Activated CD4-positive, alpha-beta T cell treated with anti-CD3 and anti-CD28 coated beads for 24 hours (primary cell): ENCODE data around the gene DDX46.
"Not testable (repeated sequence)": the region's sequence is repeated elsewhere in the genome, so short reads cannot be mapped to it uniquely, and the experiment has no call there.

ENCODE experiments used
- DNase-seq, 2 donors: peaks; one replicate each; pipeline ENCODE4 v3.0.0-alpha.2; 2020; ENCODE audit warnings: low read depth in 2 of 2

Gene DDX46

DNA sequence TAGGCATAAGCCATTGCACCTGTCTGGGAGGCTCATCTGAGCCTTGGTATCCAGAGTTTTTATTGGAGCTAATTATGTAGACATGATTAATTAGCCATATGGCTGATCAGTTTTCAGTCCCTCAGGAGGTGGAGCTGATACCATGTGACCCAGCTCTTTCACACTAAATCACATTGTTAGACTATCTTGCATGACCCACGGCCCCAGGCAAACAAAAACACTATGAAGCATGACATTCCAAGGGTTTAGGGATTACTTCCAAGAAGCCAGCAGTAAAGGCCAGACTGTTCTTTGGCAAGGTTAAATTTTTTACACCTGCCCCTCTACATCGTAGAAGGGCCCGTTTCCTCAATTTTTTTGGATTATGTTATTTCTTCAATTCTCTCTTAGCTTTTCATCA, 82.2 kb downstream of the DDX46 start:
- no peak for DNase-seq

DNA sequence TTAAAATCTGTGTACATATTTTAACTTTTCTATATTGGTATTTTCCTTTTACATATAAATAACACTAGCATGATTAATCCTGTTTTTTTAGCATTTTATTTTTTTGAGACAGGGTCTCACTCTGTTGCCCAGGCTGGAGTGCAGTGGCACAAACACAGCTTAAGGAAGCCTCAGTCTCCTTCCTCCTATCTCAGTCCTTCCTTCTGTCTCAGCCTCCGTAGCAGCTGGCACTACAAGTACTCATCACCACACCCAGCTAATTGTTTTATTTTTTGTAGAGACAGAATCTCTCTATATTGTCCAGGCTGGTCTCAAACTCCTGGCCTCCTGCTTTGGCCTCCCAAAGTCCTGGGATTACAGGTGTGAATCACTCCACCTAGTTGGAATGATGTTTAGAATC, 85.7 kb downstream of the DDX46 start:
- no peak for DNase-seq

DNA sequence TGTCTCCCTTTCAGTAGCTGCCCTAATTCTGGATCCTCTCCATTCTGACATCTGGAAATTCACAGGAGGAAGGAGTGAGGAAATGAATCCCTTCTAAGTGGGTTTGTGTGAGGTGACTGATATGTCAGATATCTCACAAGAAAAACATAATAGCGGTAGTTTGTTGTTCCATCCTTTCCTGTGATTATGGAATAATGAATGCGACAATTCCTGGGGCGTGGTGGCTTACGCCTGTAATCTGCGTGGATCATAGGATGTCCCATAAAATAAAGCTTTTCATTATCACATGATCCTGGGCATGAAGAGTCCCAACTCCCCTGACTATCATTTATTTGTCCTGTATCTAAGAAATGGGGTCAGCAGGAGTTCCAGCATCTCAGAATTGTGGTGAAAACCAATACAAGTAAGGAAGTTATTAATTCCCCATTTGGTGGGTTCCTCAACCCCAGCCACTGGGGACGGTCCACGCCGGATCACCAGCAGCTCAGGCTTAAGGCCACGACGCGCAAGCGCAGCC, 86.8 kb downstream of the DDX46 start:
- no peak for DNase-seq

DNA sequence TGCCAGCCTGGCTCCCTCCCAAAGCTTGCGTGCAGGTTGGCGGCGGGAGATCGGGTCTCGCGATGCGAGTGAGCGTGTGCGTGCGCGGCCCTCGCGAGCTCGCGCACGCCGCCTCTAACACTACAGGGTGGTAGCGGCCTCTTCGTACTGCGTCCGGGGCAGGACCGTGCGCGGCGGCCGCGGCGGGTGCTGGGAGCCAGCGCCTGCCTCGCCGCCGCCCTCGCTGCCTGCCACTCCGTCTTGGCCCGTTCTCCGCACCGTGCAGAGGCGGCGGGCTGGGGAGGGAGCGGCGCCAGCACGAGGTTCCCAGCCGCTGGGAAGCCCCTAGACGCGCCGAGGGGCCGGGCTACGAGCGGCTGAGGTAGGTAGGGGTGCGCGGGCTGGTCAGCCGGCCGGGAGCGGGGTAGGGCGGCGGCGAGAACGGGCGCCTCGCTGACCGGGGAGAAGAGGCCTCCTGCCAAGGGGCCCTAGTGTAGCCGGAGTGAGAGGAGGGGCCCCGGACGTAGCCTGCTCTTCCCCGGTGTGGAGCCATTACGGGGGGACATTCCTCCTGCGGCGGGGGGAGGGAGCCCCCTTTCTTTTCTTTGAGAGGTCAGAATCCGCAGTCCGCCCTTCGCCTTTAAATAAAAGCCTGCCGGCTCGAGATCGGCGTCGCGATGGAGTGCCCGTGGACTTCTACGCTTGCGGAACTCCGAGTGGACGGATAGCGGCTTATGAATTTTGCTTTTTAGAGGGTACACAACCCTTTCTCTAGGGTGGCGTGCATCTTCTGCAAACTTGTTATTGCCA, 87.5 kb downstream of the DDX46 start, which contains the start of gene C5orf24:
TSS of gene C5orf24 (plus strand) at position 117 of the 789 bp plus-strand sequence. CDS start 8,933 bp downstream, outside the sequence.
- peak; percentile 83 to 84 for DNase-seq

DNA sequence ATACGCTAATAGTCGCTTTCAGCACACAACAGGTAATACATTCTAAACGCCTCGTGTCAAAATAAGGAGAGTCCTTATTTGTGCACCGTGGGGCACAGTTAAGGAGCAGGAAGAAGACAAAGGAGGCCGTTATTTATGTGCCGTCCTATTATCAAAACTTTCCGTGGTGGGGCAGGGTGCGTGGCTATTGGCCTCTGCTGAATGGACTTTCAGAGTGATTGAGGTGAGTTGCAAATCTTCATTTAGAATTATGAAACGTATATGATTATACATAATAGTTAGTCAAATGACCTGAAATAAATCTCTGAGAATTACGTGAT, 88.0 kb downstream of the DDX46 start:
- peak in 1 of 2 donors; percentile 18 for DNase-seq

DNA sequence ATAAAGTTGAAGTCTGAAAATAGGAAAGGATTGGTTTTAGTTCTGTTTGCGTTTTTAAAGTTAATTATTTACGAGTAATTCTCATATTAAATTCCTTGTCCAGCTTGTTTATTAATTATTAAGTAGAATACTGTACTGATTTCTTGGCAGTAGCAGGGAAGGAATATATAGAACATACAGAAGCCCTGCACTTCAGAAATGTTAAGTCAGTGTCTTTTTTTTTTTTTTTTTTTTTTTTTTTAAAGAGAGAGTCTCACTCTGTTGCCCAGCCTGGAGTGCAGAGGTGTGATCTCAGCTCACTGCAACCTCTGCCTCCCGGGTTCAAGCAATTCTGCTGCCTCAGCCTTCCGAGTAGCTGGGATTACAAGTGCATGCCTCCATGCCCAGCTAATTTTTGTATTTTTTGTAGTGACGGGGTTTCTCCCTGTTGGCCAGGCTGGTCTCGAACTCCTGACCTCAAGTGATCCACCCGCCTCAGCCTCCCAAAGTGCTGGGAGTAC, 90.9 kb downstream of the DDX46 start:
- DNase-seq, result not testable (repeated sequence)

GRCh38 chr5:134851307-134851923, 92.8 kb downstream of the DDX46 start:
- DNase-seq, result no peak

DNA sequence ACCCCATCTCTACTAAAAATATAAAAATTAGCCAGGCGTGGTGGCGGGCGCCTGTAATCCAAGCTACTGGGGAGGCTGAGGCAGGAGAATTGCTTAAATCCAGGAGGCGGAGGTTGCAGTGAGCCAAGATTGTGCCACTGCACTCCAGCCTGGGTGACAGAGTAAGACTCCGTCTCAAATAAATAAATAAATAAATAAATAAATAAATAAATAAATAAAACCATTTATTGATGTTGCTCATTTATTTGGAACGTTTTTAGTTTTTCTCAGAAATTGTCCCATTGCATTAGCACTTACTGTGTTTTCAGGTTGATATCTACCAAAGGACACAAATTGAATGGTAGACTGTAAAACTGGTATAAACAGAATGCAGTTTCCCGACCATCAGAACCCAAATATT, 97.9 kb downstream of the DDX46 start:
- not testable (repeated sequence) for DNase-seq

- no peak for DNase-seq
These were observed 98.8 kb downstream of the DDX46 start for GRCh38 chr5:134857401-134857800.

DNA sequence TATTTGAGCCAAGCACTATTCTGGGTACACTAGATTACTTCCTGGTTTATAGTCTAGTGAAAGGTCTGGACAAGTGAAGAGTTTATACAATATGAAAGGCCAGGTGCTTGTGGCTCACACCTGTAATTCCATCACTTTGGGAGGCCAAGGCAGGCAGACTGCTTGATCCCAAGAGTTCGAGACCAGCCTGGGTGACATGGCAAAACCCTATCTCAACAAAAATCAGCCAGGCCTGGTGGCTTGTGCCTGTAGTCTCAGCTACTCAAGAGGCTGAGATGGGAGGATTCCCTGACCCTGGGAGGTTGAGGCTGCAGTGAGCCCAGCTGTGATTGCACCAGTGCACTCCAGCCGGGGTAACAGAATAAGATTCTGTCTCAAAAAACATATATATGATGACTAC, 106.1 kb downstream of the DDX46 start:
- no peak for DNase-seq

GRCh38 chr5:134873494-134873893, 114.9 kb downstream of the DDX46 start:
- peak in 1 of 2 donors; percentile 3 for DNase-seq

GRCh38 chr5:134873987-134874830, 115.6 kb downstream of the DDX46 start, which contains the start of gene TXNDC15:
Gene TXNDC15 (plus strand): TSS chr5:134874371. CDS start chr5:134874428, 57 bp downstream.
- DNase-seq, result peak; percentile 64 to 66

DNA sequence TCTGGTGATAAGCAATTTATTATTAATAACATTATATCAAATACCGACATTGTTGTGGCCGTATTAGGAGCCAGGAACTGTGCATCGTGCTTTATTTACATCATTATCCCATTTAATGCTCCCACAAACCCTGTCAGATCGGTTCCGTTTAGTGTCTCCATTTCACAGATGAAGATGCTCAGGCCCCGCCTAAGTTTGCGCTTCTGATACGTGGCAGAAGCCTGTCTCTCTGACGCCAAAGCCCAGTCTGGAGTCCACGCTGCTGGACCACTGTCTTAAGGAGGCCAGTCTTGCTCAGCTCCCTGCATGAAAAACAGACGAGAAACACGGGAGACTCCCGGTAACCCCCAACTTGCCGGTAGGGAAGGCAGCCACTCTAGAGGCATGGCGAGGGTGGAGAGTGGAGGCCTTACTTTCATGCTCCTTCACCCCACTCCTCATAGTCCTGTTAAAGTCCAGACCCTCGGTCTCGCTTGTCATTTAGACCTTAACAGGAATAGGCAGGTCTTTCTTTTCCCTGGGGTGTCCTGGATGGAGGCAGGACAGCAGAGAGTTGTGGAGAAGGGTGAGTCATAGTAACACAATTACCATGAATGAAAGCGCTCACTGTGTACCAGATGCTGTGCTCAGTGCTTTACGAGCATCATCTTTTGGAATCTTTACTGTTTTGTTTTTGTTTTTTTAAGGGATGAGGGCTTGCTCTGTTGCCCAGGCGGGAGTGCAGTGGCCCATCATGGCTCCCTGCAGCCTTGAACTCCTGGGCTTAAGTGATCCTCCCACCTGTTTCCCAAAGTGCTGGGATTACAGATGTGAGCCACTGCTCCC, 116.5 kb downstream of the DDX46 start:
- peak; percentile 9 to 19 for DNase-seq

DNA sequence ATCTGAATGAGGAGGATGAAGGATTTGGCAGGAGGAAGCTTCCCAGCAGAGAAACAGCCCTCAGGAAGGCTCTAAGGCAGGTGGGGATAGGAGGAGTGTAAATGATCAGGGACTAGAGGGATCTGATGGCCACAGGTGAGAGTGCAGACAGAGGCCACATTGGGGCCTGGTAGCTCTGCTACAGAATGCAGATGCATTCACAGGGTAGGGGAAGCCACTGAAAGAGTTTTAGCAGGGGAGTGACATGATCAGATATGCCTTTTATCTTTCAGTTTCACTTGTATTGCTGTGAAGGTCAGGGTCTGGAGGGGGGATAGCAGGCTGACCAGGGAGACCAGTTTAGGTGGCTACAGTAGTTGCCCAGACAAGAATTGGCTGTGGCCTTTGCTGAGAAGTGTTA, 118.6 kb downstream of the DDX46 start:
- DNase-seq, result no peak

DNA sequence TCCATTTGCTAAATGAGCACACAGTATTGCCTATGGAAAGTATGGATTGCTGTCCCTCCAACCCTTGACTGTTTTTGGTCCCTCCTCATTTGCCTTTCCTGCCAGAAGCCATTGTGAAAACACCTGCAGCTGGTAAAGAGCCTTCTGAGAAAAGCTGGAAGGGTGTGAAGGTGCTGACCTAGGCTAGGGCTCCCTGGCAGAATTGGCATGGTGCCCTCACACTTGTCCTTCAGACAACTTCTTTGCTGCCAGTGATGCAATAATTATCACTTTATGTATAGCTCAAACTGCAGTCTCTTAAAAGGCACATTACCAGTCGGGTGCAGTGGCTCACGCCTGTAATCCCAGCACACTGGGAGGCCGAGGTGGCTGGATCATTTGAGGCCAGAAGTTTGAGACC, 119.8 kb downstream of the DDX46 start:
- no peak for DNase-seq

DNA sequence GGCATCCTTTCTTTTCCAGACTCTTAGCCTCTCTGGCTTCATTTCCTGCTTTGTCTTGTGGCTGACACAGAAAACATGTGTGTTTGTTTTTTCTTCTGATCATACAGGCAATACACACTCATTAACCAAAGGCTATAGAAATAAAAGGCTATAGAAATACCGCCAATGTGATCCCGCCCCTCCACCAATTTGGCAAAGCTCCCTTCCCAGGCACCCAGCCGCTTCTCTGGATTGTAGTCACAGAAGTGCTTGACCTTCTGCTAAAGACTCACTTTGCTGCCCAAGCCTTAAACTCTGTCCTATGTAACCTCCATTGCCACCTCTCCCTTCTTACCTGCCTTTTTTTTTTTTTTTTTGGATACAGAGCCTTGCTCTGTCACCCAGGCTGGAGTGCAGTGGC, 120.9 kb downstream of the DDX46 start:
- DNase-seq, result no peak
